Keratinocyte (primary cell): Measurements from ENCODE around the gene SKIC8. TPM values are rescaled to one million over a fixed set of nuclear protein-coding genes. Genes with fewer than 3 reads are reported as not detected.

Experiments used
- DNase-seq: peaks from one replicate; pipeline ENCODE4 v3.0.0-alpha.2; 2011; ENCODE audit warnings: low read depth, missing footprints, low spot score
- FAIRE-seq: peaks from 2 replicates; lab custom pipeline; 2011; peaks lifted over from hg19 to GRCh38; lab: Jason Lieb, UNC
- H2AFZ ChIP-seq: 2 replicates; pipeline ENCODE4 v1.6.0; 2012; ENCODE audit warnings: low read length, control low read depth, inconsistent platforms; ENCODE audit not compliant: control insufficient read depth
- H3K27ac ChIP-seq: 2 replicates; pipeline ENCODE4 v1.5.1; 2011; ENCODE audit warnings: low read length; ENCODE audit not compliant: control insufficient read depth, insufficient read depth
- H3K27me3 ChIP-seq: 3 replicates; pipeline ENCODE4 v1.6.0; 2011; ENCODE audit warnings: low read length; ENCODE audit not compliant: control insufficient read depth, insufficient read depth; ENCODE audit errors: extremely low read depth
- H3K36me3 ChIP-seq, 2 experiments: 2 replicates in 1 of 2; 3 replicates in 1 of 2; pipeline ENCODE4 v1.5.1; 2011; ENCODE audit warnings: low read length in 2 of 2, mild to moderate bottlenecking in 1 of 2; ENCODE audit not compliant: control insufficient read depth in 2 of 2, insufficient read depth in 2 of 2; ENCODE audit errors: extremely low read depth in 1 of 2
- H3K4me1 ChIP-seq: 3 replicates; pipeline ENCODE4 v1.5.1; 2011; ENCODE audit warnings: low read length; ENCODE audit not compliant: control insufficient read depth, insufficient read depth; ENCODE audit errors: extremely low read depth
- H3K4me2 ChIP-seq: 3 replicates; pipeline ENCODE4 v1.6.0; 2011; ENCODE audit warnings: low read depth, low read length; ENCODE audit not compliant: control insufficient read depth, insufficient read depth; ENCODE audit errors: extremely low read depth
- H3K4me3 ChIP-seq, 3 experiments: fragments of 200-600 bp in 1 of 3; sonication (generic) in 1 of 3; 2 replicates in 2 of 3; 3 replicates in 1 of 3; pipeline ENCODE4 v1.5.1; 2011 to 2016; ENCODE audit warnings: low read length in 3 of 3, mild to moderate bottlenecking in 3 of 3, control low read depth in 2 of 3, inconsistent platforms in 1 of 3, low read depth in 1 of 3, mixed read lengths in 1 of 3, mixed run types in 1 of 3, moderate library complexity in 1 of 3; ENCODE audit not compliant: control insufficient read depth in 2 of 3, insufficient read depth in 2 of 3; ENCODE audit errors: extremely low read depth in 1 of 3
- H3K79me2 ChIP-seq: 2 replicates; pipeline ENCODE4 v1.6.0; 2012; ENCODE audit warnings: low read length; ENCODE audit not compliant: control insufficient read depth, insufficient read depth
- H3K9ac ChIP-seq: 3 replicates; pipeline ENCODE4 v1.6.0; 2011; ENCODE audit warnings: low read length; ENCODE audit not compliant: control insufficient read depth, insufficient read depth; ENCODE audit errors: extremely low read depth
- H3K9me1 ChIP-seq: 3 replicates; pipeline ENCODE4 v1.6.0; 2011; ENCODE audit warnings: low read length; ENCODE audit not compliant: control insufficient read depth, insufficient read depth; ENCODE audit errors: extremely low read depth
- H3K9me3 ChIP-seq: 2 replicates; pipeline ENCODE4 v1.5.1; 2012; ENCODE audit warnings: low read depth, low read length; ENCODE audit not compliant: control insufficient read depth
- H4K20me1 ChIP-seq: 3 replicates; pipeline ENCODE4 v1.6.0; 2011; ENCODE audit warnings: low read length; ENCODE audit not compliant: control insufficient read depth, insufficient read depth; ENCODE audit errors: extremely low read depth
- CTCF ChIP-seq, 3 experiments: IDR thresholded peaks in 1 of 3; conservative IDR thresholded peaks in 1 of 3; optimal IDR thresholded peaks in 1 of 3; 2 replicates in 2 of 3; 3 replicates in 1 of 3; pipeline versions ENCODE3 to v1.5.1; 2011; ENCODE audit warnings: low read length in 3 of 3, mild to moderate bottlenecking in 3 of 3, moderate library complexity in 2 of 3, control low read depth in 1 of 3, inconsistent platforms in 1 of 3; ENCODE audit not compliant: insufficient read depth in 2 of 3; ENCODE audit errors: extremely low read depth in 1 of 3
- EZH2 ChIP-seq: IDR thresholded peaks from one replicate; pipeline ENCODE4 v1.6.1; 2012; ENCODE audit warnings: inconsistent platforms, mild to moderate bottlenecking, low read length, moderate library complexity
- dilution Hi-C: fragments of 300-500 bp; cut with MboI; formaldehyde crosslinking; loops from one replicate; pipeline ENCODE4 v1.7.0; 2020; ENCODE audit warnings: low sequenced_read_pairs; ENCODE audit not compliant: extremely low pct_ligation_motif_present
- polyA plus RNA-seq, 5 experiments: library from polyadenylated mRNA; depleted of rRNA in 3 of 5; stranded (reverse) in 3 of 5; stranded (forward) in 1 of 5; unstranded in 1 of 5; fragments of >200 nt; gene quantifications; 1 replicate in 1 of 5; 2 replicates in 3 of 5; 3 replicates in 1 of 5; pipeline versions ENCODE4 v1.2.1 to v1.2.3, GENCODE V29; 2011 to 2012; ENCODE audit warnings: missing spikeins in 2 of 5, low read depth in 1 of 5, low replicate concordance in 1 of 5

The SKIC8 gene
- polyA plus RNA-seq, 1 donor (not counting 4 experiments of a cell fraction or from before 2014, with no cell fraction given): 101 TPM

GRCh38 chr15:78307976-78308375 lies 8.6 kb upstream of the SKIC8 start:
- no peak overlapping the region for H3K9ac ChIP-seq

GRCh38 chr15:78306176-78306774 lies 6.9 kb upstream of the SKIC8 start:
- DNase-seq (no peak), FAIRE-seq (no peak)
- no peak overlapping the region for H3K27ac ChIP-seq
- no peaks in the 10 kb centered on the region for H3K27me3 ChIP-seq
- no peak for TF ChIP-seq EZH2
- no peak for TF ChIP-seq CTCF (optimal IDR thresholded peaks at IDR 0.05 in 1 of 3, IDR thresholded peaks at IDR 0.05 in 1 of 3, conservative IDR thresholded peaks at IDR 0.05 in 1 of 3; ENCODE audit: extremely low read depth in 1 of 3, insufficient read depth in 2 of 3, low read length in 3 of 3)
- no peaks in the 10 kb centered on the region for H3K9me3 ChIP-seq
- no peaks in the 10 kb centered on the region for H3K4me1 ChIP-seq
- H4K20me1 ChIP-seq: no peaks in the 10 kb centered on the region
- H2AFZ ChIP-seq: peak overlapping the region; percentile 8
- no peaks in the 10 kb centered on the region for H3K36me3 ChIP-seq
- H3K9ac ChIP-seq: no peak overlapping the region
- dilution Hi-C loops: no loop called here
- H3K4me2 ChIP-seq: no peak overlapping the region
- H3K4me3 ChIP-seq: no peak overlapping the region
- no peaks in the 10 kb centered on the region for H3K79me2 ChIP-seq
- H3K9me1 ChIP-seq: no peaks in the 10 kb centered on the region

More at GRCh38 chr15:78307976-78308375, 8.6 kb upstream of the SKIC8 start:
- no peaks in the 10 kb centered on the region for H3K9me3 ChIP-seq
- H3K9me1 ChIP-seq: no peaks in the 10 kb centered on the region
- FAIRE-seq (no peak), DNase-seq (no peak)
- no peaks in the 10 kb centered on the region for H4K20me1 ChIP-seq
- no peaks in the 10 kb centered on the region for H3K79me2 ChIP-seq
- no peak overlapping the region for H3K27ac ChIP-seq
- no peak overlapping the region for H3K4me3 ChIP-seq
- no peaks in the 10 kb centered on the region for H3K4me1 ChIP-seq
- dilution Hi-C loops: no loop called here
- H3K4me2 ChIP-seq: no peak overlapping the region
- TF ChIP-seq CTCF (optimal IDR thresholded peaks at IDR 0.05 in 1 of 3, IDR thresholded peaks at IDR 0.05 in 1 of 3, conservative IDR thresholded peaks at IDR 0.05 in 1 of 3; ENCODE audit: extremely low read depth in 1 of 3, insufficient read depth in 2 of 3, low read length in 3 of 3) (no peak), EZH2 (no peak)
- H2AFZ ChIP-seq: no peak overlapping the region
- no peaks in the 10 kb centered on the region for H3K27me3 ChIP-seq
- no peaks in the 10 kb centered on the region for H3K36me3 ChIP-seq
